Measurements from ENCODE around the gene MAML3. TPM values are rescaled to one million over a fixed set of nuclear protein-coding genes. Genes with fewer than 3 reads are reported as not detected.

The MAML3 gene
- total RNA-seq, 1 donor from 2014 or later = 2.7 TPM

GRCh38 chr4:139859876-139860275, 294.1 kb downstream of the MAML3 start:
- no peaks in the 10 kb centered on the region for H3K36me3 ChIP-seq (ENCODE audit: control insufficient read depth, insufficient read depth, low read length)
- no peak overlapping the region for H3K4me3 ChIP-seq (ENCODE audit: low read depth, low read length)
- H3K27me3 ChIP-seq (ENCODE audit: control insufficient read depth, insufficient read depth, low read length) = no peaks in the 10 kb centered on the region
- DNase-seq (ENCODE audit: low read depth) = no peak
- TF ChIP-seq CTCF (IDR thresholded peaks at IDR 0.05; ENCODE audit: insufficient read depth, low read length, poor library complexity, severe bottlenecking) = no peak

GRCh38 chr4:139858436-139859205, 295.4 kb downstream of the MAML3 start:
- no peak for DNase-seq (ENCODE audit: low read depth)
- Histone ChIP-seq H3K27me3 (ENCODE audit: control insufficient read depth, insufficient read depth, low read length) (no peaks in the 10 kb centered on the region), H3K36me3 (ENCODE audit: control insufficient read depth, insufficient read depth, low read length) (no peaks in the 10 kb centered on the region), H3K4me3 (ENCODE audit: low read depth, low read length) (no peak overlapping the region)
- TF ChIP-seq CTCF (IDR thresholded peaks at IDR 0.05; ENCODE audit: insufficient read depth, low read length, poor library complexity, severe bottlenecking) = no peak

- TF ChIP-seq CTCF (IDR thresholded peaks at IDR 0.05; ENCODE audit: insufficient read depth, low read length, poor library complexity, severe bottlenecking) = no peak
These were observed 296.0 kb downstream of the MAML3 start for GRCh38 chr4:139857977-139858376.

GRCh38 chr4:139857021-139857420, 297.0 kb downstream of the MAML3 start:
- H3K4me3 ChIP-seq (ENCODE audit: low read depth, low read length) = no peak overlapping the region
- H3K36me3 ChIP-seq (ENCODE audit: control insufficient read depth, insufficient read depth, low read length) = no peaks in the 10 kb centered on the region
- no peaks in the 10 kb centered on the region for H3K27me3 ChIP-seq (ENCODE audit: control insufficient read depth, insufficient read depth, low read length)
- no peak for TF ChIP-seq CTCF (IDR thresholded peaks at IDR 0.05; ENCODE audit: insufficient read depth, low read length, poor library complexity, severe bottlenecking)
- no peak for DNase-seq (ENCODE audit: low read depth)

More at GRCh38 chr4:139857977-139858376, 296.0 kb downstream of the MAML3 start:
- Histone ChIP-seq H3K27me3 (ENCODE audit: control insufficient read depth, insufficient read depth, low read length) (no peaks in the 10 kb centered on the region), H3K36me3 (ENCODE audit: control insufficient read depth, insufficient read depth, low read length) (no peaks in the 10 kb centered on the region), H3K4me3 (ENCODE audit: low read depth, low read length) (no peak overlapping the region)
- DNase-seq (ENCODE audit: low read depth) = no peak

- DNase-seq (ENCODE audit: low read depth) = no peak
- no peak for TF ChIP-seq CTCF (IDR thresholded peaks at IDR 0.05; ENCODE audit: insufficient read depth, low read length, poor library complexity, severe bottlenecking)
- no peaks in the 10 kb centered on the region for H3K27me3 ChIP-seq (ENCODE audit: control insufficient read depth, insufficient read depth, low read length)
- H3K4me3 ChIP-seq (ENCODE audit: low read depth, low read length) = no peak overlapping the region
- H3K36me3 ChIP-seq (ENCODE audit: control insufficient read depth, insufficient read depth, low read length) = no peaks in the 10 kb centered on the region
These were observed 299.1 kb downstream of the MAML3 start for GRCh38 chr4:139854668-139855403.

Measured in kidney epithelial cell (primary cell).